ENCODE measurements around the gene ERBB4.
"Not testable (repeated sequence)": the region's sequence is repeated elsewhere in the genome, so short reads cannot be mapped to it uniquely, and the experiment has no call there.

The ERBB4 gene

GRCh38 chr2:211729433-211729832 lies 809.2 kb downstream of the ERBB4 start:
- Histone ChIP-seq H3K27me3 (no peaks in the 10 kb centered on the region), H3K36me3 (no peaks in the 10 kb centered on the region), H3K4me3 (ENCODE audit: low read depth in 1 of 2, low read length in 1 of 2) (no peak overlapping the region), H3K9me3 (no peaks in the 10 kb centered on the region), H3K4me1 (ENCODE audit: control insufficient read depth in 1 of 2, insufficient read depth in 1 of 2, low read depth in 1 of 2, low read length in 1 of 2) (no peaks in the 10 kb centered on the region), H3K27ac (no peak overlapping the region)
- TF ChIP-seq CTCF (IDR thresholded peaks at IDR 0.05), result no peak

GRCh38 chr2:211724933-211725332 lies 813.7 kb downstream of the ERBB4 start:
- no peak overlapping the region for H3K27ac ChIP-seq
- no peaks in the 10 kb centered on the region for H3K36me3 ChIP-seq
- no peak for TF ChIP-seq CTCF (IDR thresholded peaks at IDR 0.05)
- H3K27me3 ChIP-seq, result no peaks in the 10 kb centered on the region
- no peak overlapping the region for H3K4me3 ChIP-seq (ENCODE audit: low read depth in 1 of 2, low read length in 1 of 2)
- H3K9me3 ChIP-seq, result no peaks in the 10 kb centered on the region
- no peaks in the 10 kb centered on the region for H3K4me1 ChIP-seq (ENCODE audit: control insufficient read depth in 1 of 2, insufficient read depth in 1 of 2, low read depth in 1 of 2, low read length in 1 of 2)

GRCh38 chr2:211723398-211723797 lies 815.2 kb downstream of the ERBB4 start:
- H3K9me3 ChIP-seq, result no peaks in the 10 kb centered on the region
- no peak overlapping the region for H3K27ac ChIP-seq
- no peak for TF ChIP-seq CTCF (IDR thresholded peaks at IDR 0.05)
- H3K4me3 ChIP-seq (ENCODE audit: low read depth in 1 of 2, low read length in 1 of 2), result no peak overlapping the region
- H3K27me3 ChIP-seq, result no peaks in the 10 kb centered on the region
- H3K4me1 ChIP-seq (ENCODE audit: control insufficient read depth in 1 of 2, insufficient read depth in 1 of 2, low read depth in 1 of 2, low read length in 1 of 2), result no peaks in the 10 kb centered on the region
- H3K36me3 ChIP-seq, result no peaks in the 10 kb centered on the region

- no peaks in the 10 kb centered on the region for H3K36me3 ChIP-seq
- H3K9me3 ChIP-seq, result no peaks in the 10 kb centered on the region
- H3K27me3 ChIP-seq, result no peaks in the 10 kb centered on the region
- no peak overlapping the region for H3K4me3 ChIP-seq (ENCODE audit: low read depth in 1 of 2, low read length in 1 of 2)
- no peaks in the 10 kb centered on the region for H3K4me1 ChIP-seq (ENCODE audit: control insufficient read depth in 1 of 2, insufficient read depth in 1 of 2, low read depth in 1 of 2, low read length in 1 of 2)
- H3K27ac ChIP-seq, result no peak overlapping the region
- TF ChIP-seq CTCF (IDR thresholded peaks at IDR 0.05), result no peak
Measured at GRCh38 chr2:211722928-211723327, 815.7 kb downstream of the ERBB4 start.

- not testable (repeated sequence) for H3K27ac ChIP-seq; H3K4me3 ChIP-seq (ENCODE audit: low read depth in 1 of 2, low read length in 1 of 2); H3K27me3 ChIP-seq; H3K36me3 ChIP-seq; H3K4me1 ChIP-seq (ENCODE audit: control insufficient read depth in 1 of 2, insufficient read depth in 1 of 2, low read depth in 1 of 2, low read length in 1 of 2); H3K9me3 ChIP-seq
Measured at GRCh38 chr2:211721874-211722273, 816.7 kb downstream of the ERBB4 start.

GRCh38 chr2:211709389-211709788 lies 829.2 kb downstream of the ERBB4 start:
- no peaks in the 10 kb centered on the region for H3K27me3 ChIP-seq
- no peaks in the 10 kb centered on the region for H3K4me1 ChIP-seq (ENCODE audit: control insufficient read depth in 1 of 2, insufficient read depth in 1 of 2, low read depth in 1 of 2, low read length in 1 of 2)
- no peak overlapping the region for H3K27ac ChIP-seq
- no peak for TF ChIP-seq CTCF (IDR thresholded peaks at IDR 0.05)
- H3K4me3 ChIP-seq (ENCODE audit: low read depth in 1 of 2, low read length in 1 of 2), result no peak overlapping the region
- H3K36me3 ChIP-seq, result no peaks in the 10 kb centered on the region
- no peaks in the 10 kb centered on the region for H3K9me3 ChIP-seq
